ENCODE data around the gene SIK3.

Gene SIK3

GRCh38 chr11:116888884-116889549 is 209.2 kb downstream of the SIK3 start:
- no peak for DNase-seq (ENCODE audit: insufficient read length, low spot score)
- TF ChIP-seq POLR2A (IDR thresholded peaks at IDR 0.05; ENCODE audit: low read depth, low read length), result no peak
- no peak for FAIRE-seq

GRCh38 chr11:116888024-116888423 is 210.2 kb downstream of the SIK3 start:
- no peak for FAIRE-seq
- no peak for DNase-seq (ENCODE audit: insufficient read length, low spot score)
- no peak for TF ChIP-seq POLR2A (IDR thresholded peaks at IDR 0.05; ENCODE audit: low read depth, low read length)

- no peak for TF ChIP-seq POLR2A (IDR thresholded peaks at IDR 0.05; ENCODE audit: low read depth, low read length)
- no peak for DNase-seq (ENCODE audit: insufficient read length, low spot score)
- FAIRE-seq, result no peak
These were observed 212.1 kb downstream of the SIK3 start for GRCh38 chr11:116885951-116886655.

GRCh38 chr11:116882386-116882785 is 215.8 kb downstream of the SIK3 start:
- no peak for TF ChIP-seq POLR2A (IDR thresholded peaks at IDR 0.05; ENCODE audit: low read depth, low read length)
- FAIRE-seq (no peak), DNase-seq (ENCODE audit: insufficient read length, low spot score) (no peak)

- FAIRE-seq, result no peak
These were observed 217.1 kb downstream of the SIK3 start for GRCh38 chr11:116881143-116881542.

GRCh38 chr11:116879800-116880625 is 218.2 kb downstream of the SIK3 start:
- FAIRE-seq (peak; percentile 84), DNase-seq (ENCODE audit: insufficient read length, low spot score) (peak; percentile 26)
- no peak for TF ChIP-seq POLR2A (IDR thresholded peaks at IDR 0.05; ENCODE audit: low read depth, low read length)

More at GRCh38 chr11:116881143-116881542, 217.1 kb downstream of the SIK3 start:
- DNase-seq (ENCODE audit: insufficient read length, low spot score), result no peak
- no peak for TF ChIP-seq POLR2A (IDR thresholded peaks at IDR 0.05; ENCODE audit: low read depth, low read length)

GRCh38 chr11:116876656-116877055 is 221.6 kb downstream of the SIK3 start:
- TF ChIP-seq POLR2A (IDR thresholded peaks at IDR 0.05; ENCODE audit: low read depth, low read length), result no peak
- FAIRE-seq (no peak), DNase-seq (ENCODE audit: insufficient read length, low spot score) (no peak)

GRCh38 chr11:116875194-116875593 is 223.0 kb downstream of the SIK3 start:
- TF ChIP-seq POLR2A (IDR thresholded peaks at IDR 0.05; ENCODE audit: low read depth, low read length), result no peak
- no peak for DNase-seq (ENCODE audit: insufficient read length, low spot score)
- FAIRE-seq, result no peak

- DNase-seq (ENCODE audit: insufficient read length, low spot score) (no peak), FAIRE-seq (no peak)
- no peak for TF ChIP-seq POLR2A (IDR thresholded peaks at IDR 0.05; ENCODE audit: low read depth, low read length)
These were observed 224.0 kb downstream of the SIK3 start for GRCh38 chr11:116874251-116874650.

GRCh38 chr11:116873381-116873780 is 224.8 kb downstream of the SIK3 start:
- DNase-seq (ENCODE audit: insufficient read length, low spot score), result no peak
- no peak for TF ChIP-seq POLR2A (IDR thresholded peaks at IDR 0.05; ENCODE audit: low read depth, low read length)
- no peak for FAIRE-seq

- DNase-seq (ENCODE audit: insufficient read length, low spot score), result peak; percentile 40
- TF ChIP-seq POLR2A (IDR thresholded peaks at IDR 0.05; ENCODE audit: low read depth, low read length), result no peak
- peak; percentile 53 for FAIRE-seq
These were observed 227.0 kb downstream of the SIK3 start for GRCh38 chr11:116871248-116871647.

- DNase-seq (ENCODE audit: insufficient read length, low spot score) (no peak), FAIRE-seq (no peak)
- no peak for TF ChIP-seq POLR2A (IDR thresholded peaks at IDR 0.05; ENCODE audit: low read depth, low read length)
These were observed 228.2 kb downstream of the SIK3 start for GRCh38 chr11:116870054-116870453.

GRCh38 chr11:116869610-116870009 is 228.6 kb downstream of the SIK3 start:
- FAIRE-seq, result no peak
- no peak for TF ChIP-seq POLR2A (IDR thresholded peaks at IDR 0.05; ENCODE audit: low read depth, low read length)
- no peak for DNase-seq (ENCODE audit: insufficient read length, low spot score)

- DNase-seq (ENCODE audit: insufficient read length, low spot score) (no peak), FAIRE-seq (no peak)
- no peak for TF ChIP-seq POLR2A (IDR thresholded peaks at IDR 0.05; ENCODE audit: low read depth, low read length)
These were observed 230.2 kb downstream of the SIK3 start for GRCh38 chr11:116868066-116868465.

Measured in H54 (cell line).